Stomach (tissue), 9 donors: Measurements from ENCODE around the gene DBN1. TPM values are rescaled to one million over a fixed set of nuclear protein-coding genes. Genes with fewer than 3 reads are reported as not detected.
A peak's percentile ranks its signal among the peaks of the same experiment; 100 is the strongest.

Source experiments
- DNase-seq, 2 donors: peaks; one replicate each; pipeline versions ENCODE4 v3.0.0 to v3.0.0-alpha.2; 2013 to 2019
- H3K27ac ChIP-seq, 5 donors: fragments of 200-600 bp in 4 of 5; sonication (generic) in 4 of 5; one replicate each; pipeline ENCODE4 v1.5.1; 2013 to 2019; ENCODE audit warnings: mild to moderate bottlenecking in 1 of 5, moderate library complexity in 1 of 5
- H3K27me3 ChIP-seq, 3 donors: fragments of 200-600 bp; sonication (generic); one replicate each; pipeline ENCODE4 v1.5.1; 2017 to 2019; ENCODE audit warnings: mixed run types in 1 of 3
- H3K36me3 ChIP-seq, 4 donors: fragments of 200-600 bp; sonication (generic); 1 replicate in 3 of 4; 2 replicates in 1 of 4; pipeline ENCODE4 v1.5.1; 2016 to 2019
- H3K4me1 ChIP-seq, 4 donors: fragments of 200-600 bp; sonication (generic); one replicate each; pipeline ENCODE4 v1.5.1; 2016 to 2019
- H3K4me3 ChIP-seq, 4 donors: fragments of 200-600 bp; sonication (generic) in 3 of 4; one replicate each; pipeline ENCODE4 v1.5.1; 2016 to 2019; ENCODE audit warnings: mild to moderate bottlenecking in 1 of 4
- H3K9me3 ChIP-seq, 4 donors: fragments of 200-600 bp; sonication (generic); one replicate each; pipeline ENCODE4 v1.5.1; 2016 to 2019
- EP300 ChIP-seq: sonication (generic); formaldehyde crosslinking; IDR thresholded peaks from one replicate; pipeline ENCODE4 v1.6.1; 2017; ENCODE audit warnings: antibody characterized with exemption
- POLR2A ChIP-seq, 4 donors: fragments of 450-650 bp; IDR thresholded peaks; one replicate each; pipeline ENCODE4 v1.6.1; 2016; ENCODE audit warnings: antibody characterized with exemption in 4 of 4, control low read depth in 2 of 4, mild to moderate bottlenecking in 1 of 4, moderate library complexity in 1 of 4
- POLR2AphosphoS5 ChIP-seq, 3 donors: sonication (generic); formaldehyde crosslinking; IDR thresholded peaks; one replicate each; pipeline ENCODE4 v1.6.1; 2016; ENCODE audit warnings: antibody characterized with exemption in 3 of 3
- WGBS, 5 donors: extraction: QIAGEN DNeasy Blood & Tissue Kit in 3 of 5; methylation state at CpG; one replicate each; pipeline versions ENCODE4 v1.1.5 to v1.1.7; 2013 to 2018; 5-methylcytosine and 5-hydroxymethylcytosine counted together
- intact Hi-C: fragments of 100-400 bp; cut with DNase I; formaldehyde crosslinking; loops from one replicate; pipeline ENCODE4 v1.15.1; 2023; ENCODE audit warnings: low total_unique reads
- polyA plus RNA-seq, 3 donors: library from polyadenylated mRNA; stranded (reverse); fragments of 200-250 nt; gene quantifications; one replicate each; pipeline ENCODE4 v1.2.3, GENCODE V29; 2013
- total RNA-seq, 5 donors: library from RNA; depleted of rRNA; stranded (reverse); fragments of >200 nt; gene quantifications; one replicate each; pipeline versions ENCODE4 v1.1.0 to v1.2.3, GENCODE V29; 2014 to 2016
- TF ChIP-seq, protein P1 (sequence below), 7 experiments: fragments of 450-650 bp in 4 of 7; fragments of 200-600 bp in 3 of 7; sonication (generic) in 3 of 7; IDR thresholded peaks; one replicate each; pipeline ENCODE4 v1.5.1; 2016 to 2019; ENCODE audit warnings: antibody characterized with exemption in 7 of 7, control low read depth in 2 of 7, mild to moderate bottlenecking in 1 of 7
- donor health status: healthy with polysubstance abuse.
- donor health status: Bipolar disorder and iron deficiency.
- donor health status: healthy.

The DBN1 gene
- total and polyA plus RNA-seq, 8 donors: 14.7 to 78.1 (median 36.5) TPM

DNA sequence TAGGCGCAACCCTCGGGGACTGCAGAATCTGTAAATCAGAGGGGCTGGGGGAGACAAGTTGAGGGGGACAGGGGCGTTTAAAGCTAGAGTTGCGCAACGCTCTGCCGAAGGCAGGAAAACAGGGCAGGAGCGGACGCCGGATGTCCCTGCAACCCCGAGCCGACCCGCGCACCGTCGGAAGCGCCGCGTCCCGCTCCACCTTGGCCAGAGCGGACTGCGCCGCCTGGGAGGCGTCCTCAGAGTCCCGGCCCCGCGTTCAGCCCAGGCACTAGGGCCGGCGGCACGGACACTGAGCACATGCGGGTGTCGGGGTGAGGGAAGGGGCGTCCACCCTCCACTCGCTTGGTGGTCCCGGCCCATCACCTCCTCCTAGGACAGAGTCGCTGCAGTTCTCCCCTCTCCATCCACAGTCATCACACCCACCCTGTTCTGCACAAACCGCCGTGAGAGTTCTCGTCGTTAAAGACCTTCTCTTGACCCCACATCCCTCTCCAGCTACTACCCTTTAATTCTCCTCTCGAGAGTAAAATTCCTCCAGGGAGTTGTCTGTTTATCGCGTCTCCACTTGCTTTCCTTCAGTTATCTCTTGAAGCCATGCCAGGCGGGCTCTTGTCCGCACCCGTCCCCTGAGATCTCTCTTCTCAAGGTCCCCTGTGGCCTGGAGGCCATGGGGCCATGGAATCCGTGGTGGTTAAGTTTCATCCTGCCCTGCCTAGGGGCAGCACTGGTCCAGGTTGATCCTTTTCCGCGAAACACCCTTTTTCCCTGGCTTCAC lies 24.8 kb upstream of the DBN1 start:
- peaks cover 43 to 67% (median 58%) of the 10 kb centered on the region in 4 donors for H3K4me1 ChIP-seq
- peak in 1 of 2 donors; percentile 45 for DNase-seq
- peak overlapping the region; percentile 81 to 97 (median 90) for H3K27ac ChIP-seq
- intact Hi-C loops: no loop called here
- TF ChIP-seq EP300: no peak
- H3K36me3 ChIP-seq: peaks cover 0 to under 1% (median 0%) of the 10 kb centered on the region in 4 donors
- 9 to 22% (median 12%) methylated on average over 21 to 48 of the region's 48 CpGs for WGBS, 5 donors
- no peaks in the 10 kb centered on the region for H3K9me3 ChIP-seq
- H3K4me3 ChIP-seq: peak overlapping the region; percentile 63 to 85 (median 82)
- H3K27me3 ChIP-seq: no peaks in the 10 kb centered on the region

DNA sequence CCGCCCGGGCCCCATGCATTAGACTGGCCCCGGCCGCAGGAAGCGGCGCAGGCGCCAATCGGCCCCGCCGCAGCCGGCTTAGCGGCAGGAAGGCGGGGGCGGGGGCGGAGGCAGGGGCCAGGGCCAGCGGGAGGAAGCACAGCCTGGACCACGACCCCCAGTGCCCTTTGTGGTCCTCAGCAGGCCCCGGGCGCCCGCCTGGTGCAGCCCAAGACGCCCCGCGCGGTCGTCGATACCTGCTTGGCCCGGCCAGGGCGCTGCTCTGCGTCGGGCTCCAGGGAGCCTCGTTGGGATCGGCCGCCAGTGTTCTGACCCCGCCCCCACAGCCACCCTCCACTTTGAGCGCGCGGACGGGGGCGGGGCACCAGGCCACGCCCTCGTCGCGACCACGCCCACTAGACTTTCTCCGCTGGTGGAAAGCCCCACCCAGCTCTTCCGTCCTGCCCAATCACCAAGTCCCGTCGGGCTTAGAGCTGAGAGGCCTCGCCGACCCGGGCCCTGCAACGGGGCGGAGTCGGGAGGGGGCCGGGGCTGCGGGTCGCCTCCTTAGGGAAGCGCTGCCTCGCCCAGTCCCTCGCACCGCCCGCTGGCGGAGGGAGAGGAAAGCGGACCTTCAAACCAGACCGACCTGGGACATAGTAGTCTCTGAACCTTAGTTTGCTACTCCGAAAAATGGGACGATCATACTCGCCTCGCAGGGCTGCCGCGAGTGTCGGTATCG lies 24.0 kb upstream of the DBN1 start, which contains the start of gene PDLIM7:
TSS of gene PDLIM7 (minus strand) at position 313 of the 721 bp plus-strand sequence. CDS start 1,092 bp downstream, outside the sequence.
- Histone ChIP-seq H3K27me3 (no peaks in the 10 kb centered on the region), H3K36me3 (peaks cover 0 to 5% (median under 1%) of the 10 kb centered on the region in 4 donors), H3K9me3 (no peaks in the 10 kb centered on the region), H3K4me1 (peaks cover 43 to 75% (median 62%) of the 10 kb centered on the region in 4 donors), H3K4me3 (peak within 1 kb of the TSS; percentile 63 to 85 (median 82)), H3K27ac (peak within 1 kb of the TSS; percentile 81 to 97 (median 90))
- intact Hi-C loops: no loop called here
- peak; percentile 98 to 99 for DNase-seq
- TF ChIP-seq POLR2A (IDR thresholded peaks at IDR 0.05) (peak in 2 of 4 donors; percentile 53 to 70), POLR2AphosphoS5 (IDR thresholded peaks at IDR 0.05) (peak in 2 of 3 donors; percentile 94 to 95), EP300 (no peak)
- TF ChIP-seq, protein P1, sequence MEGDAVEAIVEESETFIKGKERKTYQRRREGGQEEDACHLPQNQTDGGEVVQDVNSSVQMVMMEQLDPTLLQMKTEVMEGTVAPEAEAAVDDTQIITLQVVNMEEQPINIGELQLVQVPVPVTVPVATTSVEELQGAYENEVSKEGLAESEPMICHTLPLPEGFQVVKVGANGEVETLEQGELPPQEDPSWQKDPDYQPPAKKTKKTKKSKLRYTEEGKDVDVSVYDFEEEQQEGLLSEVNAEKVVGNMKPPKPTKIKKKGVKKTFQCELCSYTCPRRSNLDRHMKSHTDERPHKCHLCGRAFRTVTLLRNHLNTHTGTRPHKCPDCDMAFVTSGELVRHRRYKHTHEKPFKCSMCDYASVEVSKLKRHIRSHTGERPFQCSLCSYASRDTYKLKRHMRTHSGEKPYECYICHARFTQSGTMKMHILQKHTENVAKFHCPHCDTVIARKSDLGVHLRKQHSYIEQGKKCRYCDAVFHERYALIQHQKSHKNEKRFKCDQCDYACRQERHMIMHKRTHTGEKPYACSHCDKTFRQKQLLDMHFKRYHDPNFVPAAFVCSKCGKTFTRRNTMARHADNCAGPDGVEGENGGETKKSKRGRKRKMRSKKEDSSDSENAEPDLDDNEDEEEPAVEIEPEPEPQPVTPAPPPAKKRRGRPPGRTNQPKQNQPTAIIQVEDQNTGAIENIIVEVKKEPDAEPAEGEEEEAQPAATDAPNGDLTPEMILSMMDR (IDR thresholded peaks at IDR 0.05): peak in 2 of 7 experiments; percentile 9 to 11
- 0 to 1% (median 1%) methylated on average over 42 to 73 of the region's 73 CpGs for WGBS, 5 donors

DNA sequence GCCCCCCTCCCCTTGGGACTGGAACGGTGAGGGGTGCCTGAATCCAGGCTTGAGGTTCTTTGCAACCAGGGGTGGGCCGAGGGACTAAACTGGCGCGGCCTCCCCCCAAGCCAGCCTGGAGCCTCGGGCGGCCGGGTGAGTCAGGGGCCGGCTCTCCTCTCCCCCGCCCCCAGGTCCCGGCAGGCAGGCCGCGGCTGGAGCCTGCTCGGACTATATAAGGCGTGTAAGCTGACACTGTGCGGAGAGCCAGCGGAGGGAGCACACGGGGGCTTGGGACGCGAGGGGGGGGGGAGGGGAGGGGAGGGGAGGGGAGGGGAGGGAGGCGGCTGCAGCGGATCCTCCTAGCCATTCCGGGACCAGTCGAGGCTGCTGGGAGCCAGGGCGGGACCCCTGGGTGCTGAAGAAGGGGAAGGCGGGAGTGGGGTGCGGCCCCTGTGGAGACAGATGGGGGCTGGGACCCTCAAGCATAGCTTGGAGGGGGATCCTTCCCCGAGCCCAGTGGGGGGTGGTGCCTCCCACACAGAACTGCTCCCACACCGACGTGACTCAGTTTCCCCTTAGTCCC lies 23.4 kb upstream of the DBN1 start:
- peaks cover 4 to 11% (median 7%) of the 10 kb centered on the region in 4 donors for H3K36me3 ChIP-seq
- H3K4me3 ChIP-seq: peak overlapping the region; percentile 63 to 85 (median 82)
- DNase-seq: peak; percentile 51 to 94
- 0 to 5% (median 1%) methylated on average over 7 to 29 of the region's 29 CpGs for WGBS, 5 donors
- peaks cover 43 to 81% (median 65%) of the 10 kb centered on the region in 4 donors for H3K4me1 ChIP-seq
- H3K9me3 ChIP-seq: no peaks in the 10 kb centered on the region
- TF ChIP-seq EP300: no peak
- peak in 2 of 3 donors; percentile 47 to 65 for TF ChIP-seq POLR2AphosphoS5 (IDR thresholded peaks at IDR 0.05)
- TF ChIP-seq, protein P1 (IDR thresholded peaks at IDR 0.05): no peak
- no peaks in the 10 kb centered on the region for H3K27me3 ChIP-seq
- H3K27ac ChIP-seq: peak overlapping the region; percentile 81 to 97 (median 90)
- intact Hi-C loops: no loop called here

DNA sequence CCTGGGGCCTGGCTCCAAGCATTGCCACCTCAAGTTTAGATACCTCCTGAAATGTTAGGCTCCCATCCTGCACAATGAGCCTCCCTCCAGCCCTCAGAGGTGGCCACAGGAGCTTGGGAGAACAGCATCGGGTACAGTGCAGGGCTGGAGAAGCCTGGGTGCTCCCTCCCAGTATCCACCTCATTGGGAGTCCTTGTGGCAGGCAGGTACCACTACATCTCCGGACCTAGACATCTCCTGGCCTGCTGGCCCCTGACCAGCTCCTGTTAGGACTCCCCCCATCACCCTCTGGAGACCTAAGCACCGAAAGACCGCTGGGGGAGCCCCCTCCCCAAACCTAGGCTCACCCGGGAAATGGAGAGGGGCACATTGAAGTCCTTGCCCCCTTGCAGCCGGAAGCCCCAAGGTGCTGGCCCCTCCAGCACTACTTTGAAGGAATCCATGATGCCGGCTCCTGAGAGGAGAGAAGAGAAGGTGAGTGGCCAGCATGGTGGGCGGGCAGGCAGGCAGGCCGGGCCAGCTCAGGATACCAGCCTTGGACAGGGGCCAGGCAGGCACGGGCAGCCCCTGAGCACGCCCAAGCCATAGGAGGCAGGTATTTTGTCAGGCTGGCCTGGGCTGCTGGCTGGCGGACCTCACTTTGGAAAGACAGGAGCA lies 22.8 kb upstream of the DBN1 start:
- intact Hi-C loops: no loop called here
- Histone ChIP-seq H3K36me3 (peaks cover 4 to 17% (median 13%) of the 10 kb centered on the region in 4 donors), H3K9me3 (no peaks in the 10 kb centered on the region), H3K27ac (peak overlapping the region; percentile 60 to 97 (median 90)), H3K27me3 (no peaks in the 10 kb centered on the region), H3K4me1 (peaks cover 47 to 83% (median 67%) of the 10 kb centered on the region in 4 donors), H3K4me3 (peak overlapping the region; percentile 63 to 85 (median 82))
- DNase-seq: peak in 1 of 2 donors; percentile 68
- TF ChIP-seq, protein P1 (IDR thresholded peaks at IDR 0.05): peak in 1 of 7 experiments; percentile 30
- no peak for TF ChIP-seq EP300
- WGBS, 5 donors: 13 to 33% (median 23%) methylated on average over 6 to 12 of the region's 12 CpGs
